NK-92 (cell line): Measurements from ENCODE around the gene AGT.
"Not testable (repeated sequence)": the region's sequence is repeated elsewhere in the genome, so short reads cannot be mapped to it uniquely, and the experiment has no call there.

Experiments
- DNase-seq: peaks from one replicate; lab custom pipeline; 2025; ENCODE audit not compliant: unreplicated experiment; lab: John Stamatoyannopoulos, UW

Gene AGT

GRCh38 chr1:230693221-230693620 is 20.7 kb downstream of the AGT start:
- DNase-seq: no peak

- DNase-seq: no peak
These were observed 22.3 kb downstream of the AGT start for GRCh38 chr1:230691615-230692014.

GRCh38 chr1:230690101-230690500 is 23.8 kb downstream of the AGT start:
- DNase-seq: no peak

GRCh38 chr1:230686747-230687146 is 27.2 kb downstream of the AGT start:
- no peak for DNase-seq

GRCh38 chr1:230684998-230685397 is 28.9 kb downstream of the AGT start:
- DNase-seq: no peak

GRCh38 chr1:230684146-230684545 is 29.8 kb downstream of the AGT start:
- no peak for DNase-seq

- no peak for DNase-seq
These were observed 30.9 kb downstream of the AGT start for GRCh38 chr1:230682882-230683610.

GRCh38 chr1:230682274-230682673 is 31.6 kb downstream of the AGT start:
- no peak for DNase-seq

GRCh38 chr1:230681599-230681998 is 32.3 kb downstream of the AGT start:
- no peak for DNase-seq

GRCh38 chr1:230680300-230681025 is 33.5 kb downstream of the AGT start:
- no peak for DNase-seq

GRCh38 chr1:230679825-230680224 is 34.1 kb downstream of the AGT start:
- DNase-seq: no peak

- no peak for DNase-seq
These were observed 34.7 kb downstream of the AGT start for GRCh38 chr1:230679192-230679591.

- no peak for DNase-seq
These were observed 36.7 kb downstream of the AGT start for GRCh38 chr1:230677200-230677599.

GRCh38 chr1:230674581-230674980 is 39.3 kb downstream of the AGT start:
- no peak for DNase-seq

GRCh38 chr1:230669543-230669942 is 44.4 kb downstream of the AGT start:
- DNase-seq: no peak

GRCh38 chr1:230668227-230668626 is 45.7 kb downstream of the AGT start:
- no peak for DNase-seq

- DNase-seq: no peak
These were observed 51.9 kb downstream of the AGT start for GRCh38 chr1:230661976-230662375.

GRCh38 chr1:230658691-230659090 is 55.2 kb downstream of the AGT start:
- no peak for DNase-seq

- DNase-seq: not testable (repeated sequence)
These were observed 55.8 kb downstream of the AGT start for GRCh38 chr1:230658103-230658502.

- not testable (repeated sequence) for DNase-seq
These were observed 57.2 kb downstream of the AGT start for GRCh38 chr1:230656719-230657118.
